GM19452 (cell line): ENCODE data around the gene NFIB.

Experiments
- ATAC-seq: cut with Tn5 transposase; IDR thresholded peaks from one replicate; pipeline ENCODE4 v1.9.1; 2021; ENCODE audit not compliant: unreplicated experiment

Gene NFIB

DNA sequence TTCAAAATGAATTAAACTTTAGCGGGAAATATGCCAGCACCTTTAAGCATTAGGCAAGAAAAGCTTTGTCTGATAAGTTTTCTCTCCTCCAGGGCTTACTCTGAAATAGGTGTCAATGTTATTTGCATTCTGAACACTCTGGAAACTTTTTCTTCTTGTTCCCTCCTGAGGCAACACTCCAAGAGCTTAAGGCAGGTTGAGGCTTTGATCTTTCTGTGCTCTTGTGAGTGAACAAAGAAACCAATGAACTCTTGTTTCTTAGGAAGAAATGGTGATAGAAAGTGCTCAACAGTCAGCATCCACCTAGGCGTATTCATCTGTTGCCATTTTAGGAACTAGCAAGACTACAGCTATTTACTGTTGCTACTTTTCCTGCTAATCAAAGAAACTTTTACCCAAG lies 259.8 kb downstream of the NFIB start:
- no peak for ATAC-seq

GRCh38 chr9:14052359-14052758 lies 261.6 kb downstream of the NFIB start:
- no peak for ATAC-seq

- no peak for ATAC-seq
Measured at GRCh38 chr9:14051419-14051818, 262.5 kb downstream of the NFIB start.

- ATAC-seq: no peak
Measured at GRCh38 chr9:14043483-14043882, 270.5 kb downstream of the NFIB start.

GRCh38 chr9:14037331-14037730 lies 276.6 kb downstream of the NFIB start:
- ATAC-seq: no peak

DNA sequence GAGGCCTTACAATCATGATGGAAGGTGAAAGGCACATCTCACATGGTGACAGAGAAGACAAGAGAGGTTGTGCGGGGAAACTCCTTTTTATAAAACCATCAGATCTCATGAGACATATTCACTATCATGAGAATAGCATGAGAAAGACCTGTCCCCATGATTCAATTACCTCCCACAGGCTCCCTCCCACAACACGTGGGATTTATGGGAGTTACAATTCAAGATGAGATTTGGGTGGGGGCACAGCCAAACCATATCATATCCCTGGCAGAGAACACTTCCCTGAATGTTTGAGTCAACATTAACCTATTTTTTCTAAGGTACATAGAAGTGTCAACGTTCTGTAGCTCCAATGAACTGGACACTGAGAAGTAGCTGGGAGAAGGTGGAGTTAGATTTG lies 280.9 kb downstream of the NFIB start:
- ATAC-seq: no peak
